SU-DHL-6 (cell line): ENCODE measurements around the gene MARVELD2.

Source experiments
- CTCF ChIP-seq: fragments of 200-600 bp; sonication (generic); IDR thresholded peaks from one replicate; pipeline ENCODE4 v1.5.1; 2017; ENCODE audit warnings: antibody characterized with exemption, mild to moderate bottlenecking, low read length, moderate library complexity; ENCODE audit not compliant: insufficient read depth, poor library complexity, severe bottlenecking
- EZH2phosphoT487 ChIP-seq: fragments of 200-600 bp; sonication (generic), shearing (Covaris generic); conservative IDR thresholded peaks from 2 replicates; pipeline ENCODE4 v1.6.1; 2018; ENCODE audit warnings: mild to moderate bottlenecking, antibody characterized with exemption, low read length, moderate library complexity, mixed read lengths

DNA sequence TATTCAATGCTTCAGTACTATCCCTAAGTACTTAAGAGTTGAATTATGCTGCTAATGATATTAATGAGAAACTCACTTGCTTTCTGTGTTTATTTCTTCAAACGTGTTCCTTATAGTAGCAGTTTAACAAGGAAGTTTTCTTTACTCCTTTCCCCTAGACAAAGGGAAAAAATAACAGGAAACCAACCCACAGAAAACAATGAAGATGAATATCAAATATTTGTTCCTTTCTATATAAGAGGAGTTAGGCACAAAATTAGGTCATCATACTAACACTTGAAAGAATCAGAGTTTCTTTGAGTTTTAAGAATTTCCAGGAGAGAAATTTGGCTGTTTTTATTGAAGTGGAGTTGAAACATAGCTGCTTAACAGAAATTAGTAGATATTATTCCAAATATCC, 62.3 kb downstream of the MARVELD2 start:
- no peak for TF ChIP-seq CTCF
- TF ChIP-seq EZH2phosphoT487: no peak
